Prostate gland (tissue), 2 donors: Measurements from ENCODE around the gene KANSL1.

Experiments
- POLR2A ChIP-seq: fragments of 450-650 bp; IDR thresholded peaks from one replicate; pipeline ENCODE4 v1.6.1; 2016; ENCODE audit warnings: antibody characterized with exemption, mild to moderate bottlenecking
- TF ChIP-seq, protein P1 (sequence below), 4 experiments: fragments of 200-600 bp in 2 of 4; fragments of 450-650 bp in 2 of 4; sonication (generic) in 2 of 4; IDR thresholded peaks; 1 replicate in 3 of 4; 2 replicates in 1 of 4; pipeline ENCODE4 v1.5.1; 2016 to 2019; ENCODE audit warnings: antibody characterized with exemption in 4 of 4, mild to moderate bottlenecking in 2 of 4, moderate library complexity in 2 of 4

DNA sequence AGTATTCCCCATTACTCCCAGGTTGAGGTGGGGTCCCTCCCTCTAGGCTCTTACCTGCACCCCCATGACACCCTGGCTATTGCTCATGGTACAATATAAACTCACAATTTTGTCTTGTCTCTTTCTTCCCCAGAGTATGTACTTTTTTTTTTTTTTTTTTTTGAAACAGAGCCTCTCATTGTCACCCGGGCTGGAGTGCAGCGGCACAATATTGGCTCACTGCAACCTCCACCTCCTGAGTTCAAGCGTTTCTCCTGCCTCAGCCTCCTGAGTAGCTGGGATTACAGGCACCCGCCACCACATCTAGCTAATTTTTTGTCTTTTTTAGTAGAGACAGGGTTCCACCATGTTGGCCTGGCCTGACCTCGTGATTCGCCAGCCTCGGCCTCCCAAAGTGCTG, 8.5 kb downstream of the KANSL1 start:
- TF ChIP-seq POLR2A, result no peak
- TF ChIP-seq, protein P1, sequence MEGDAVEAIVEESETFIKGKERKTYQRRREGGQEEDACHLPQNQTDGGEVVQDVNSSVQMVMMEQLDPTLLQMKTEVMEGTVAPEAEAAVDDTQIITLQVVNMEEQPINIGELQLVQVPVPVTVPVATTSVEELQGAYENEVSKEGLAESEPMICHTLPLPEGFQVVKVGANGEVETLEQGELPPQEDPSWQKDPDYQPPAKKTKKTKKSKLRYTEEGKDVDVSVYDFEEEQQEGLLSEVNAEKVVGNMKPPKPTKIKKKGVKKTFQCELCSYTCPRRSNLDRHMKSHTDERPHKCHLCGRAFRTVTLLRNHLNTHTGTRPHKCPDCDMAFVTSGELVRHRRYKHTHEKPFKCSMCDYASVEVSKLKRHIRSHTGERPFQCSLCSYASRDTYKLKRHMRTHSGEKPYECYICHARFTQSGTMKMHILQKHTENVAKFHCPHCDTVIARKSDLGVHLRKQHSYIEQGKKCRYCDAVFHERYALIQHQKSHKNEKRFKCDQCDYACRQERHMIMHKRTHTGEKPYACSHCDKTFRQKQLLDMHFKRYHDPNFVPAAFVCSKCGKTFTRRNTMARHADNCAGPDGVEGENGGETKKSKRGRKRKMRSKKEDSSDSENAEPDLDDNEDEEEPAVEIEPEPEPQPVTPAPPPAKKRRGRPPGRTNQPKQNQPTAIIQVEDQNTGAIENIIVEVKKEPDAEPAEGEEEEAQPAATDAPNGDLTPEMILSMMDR (IDR thresholded peaks at IDR 0.05), result no peak
